Motor neuron (in vitro differentiated cells): ENCODE results near the gene MARK2. TPM values are rescaled to one million over a fixed set of nuclear protein-coding genes. Genes with fewer than 3 reads are reported as not detected.
A peak's percentile ranks its signal among the peaks of the same experiment; 100 is the strongest.

Source experiments
- ATAC-seq, 8 experiments: fragments of 200-7000 bp; cut with Tn5 transposase; replicated peaks in 6 of 8; 2 replicates each; pipeline ENCODE4 v1.8.0; 2021; ENCODE audit warnings: mild to moderate bottlenecking in 8 of 8, moderate library complexity in 8 of 8
- H3K27ac ChIP-seq, 2 donors: fragments of 250-450 bp; sonication (Bioruptor Pico); 2 replicates each; pipeline ENCODE4 v1.9.0; 2021; ENCODE audit warnings: antibody characterized with exemption in 2 of 2, mild to moderate bottlenecking in 2 of 2, moderate library complexity in 1 of 2
- H3K4me1 ChIP-seq, 2 donors: fragments of 250-450 bp; sonication (Bioruptor Pico); replicated peaks in 1 of 2; 2 replicates each; pipeline ENCODE4 v1.6.1; 2021; ENCODE audit warnings: antibody characterized with exemption in 2 of 2, mild to moderate bottlenecking in 2 of 2, moderate library complexity in 1 of 2
- H3K4me3 ChIP-seq, 5 donors: fragments of 250-450 bp; sonication (Bioruptor Pico); 2 replicates each; pipeline ENCODE4 v1.9.0; 2021; ENCODE audit warnings: antibody characterized with exemption in 5 of 5, mild to moderate bottlenecking in 5 of 5, moderate library complexity in 4 of 5
- WGBS, 10 experiments: fragments of 450-650 bp; shearing (Covaris generic); methylation state at CpG; one replicate each; pipeline ENCODE4 v1.0.0; 2022; 5-methylcytosine and 5-hydroxymethylcytosine counted together
- in situ Hi-C, 9 experiments: fragments of 400-800 bp; cut with MboI; loops; one replicate each; pipeline ENCODE4 v1.15.0; 2021; ENCODE audit warnings: low sequenced_read_pairs in 9 of 9, low pct_unique_long_range_greater_than_20kb in 2 of 9; ENCODE audit not compliant: unreplicated experiment in 9 of 9
- total RNA-seq, 8 experiments: library from RNA; unstranded; fragments of 300-600 nt; gene quantifications; 2 replicates each; pipeline versions ENCODE4 v1.2.3 to v1.2.4, GENCODE V29; 2022

MARK2 gene
- total RNA-seq, 8 experiments from 2014 or later, result 9.2 to 36.8 (median 13.6) TPM

DNA sequence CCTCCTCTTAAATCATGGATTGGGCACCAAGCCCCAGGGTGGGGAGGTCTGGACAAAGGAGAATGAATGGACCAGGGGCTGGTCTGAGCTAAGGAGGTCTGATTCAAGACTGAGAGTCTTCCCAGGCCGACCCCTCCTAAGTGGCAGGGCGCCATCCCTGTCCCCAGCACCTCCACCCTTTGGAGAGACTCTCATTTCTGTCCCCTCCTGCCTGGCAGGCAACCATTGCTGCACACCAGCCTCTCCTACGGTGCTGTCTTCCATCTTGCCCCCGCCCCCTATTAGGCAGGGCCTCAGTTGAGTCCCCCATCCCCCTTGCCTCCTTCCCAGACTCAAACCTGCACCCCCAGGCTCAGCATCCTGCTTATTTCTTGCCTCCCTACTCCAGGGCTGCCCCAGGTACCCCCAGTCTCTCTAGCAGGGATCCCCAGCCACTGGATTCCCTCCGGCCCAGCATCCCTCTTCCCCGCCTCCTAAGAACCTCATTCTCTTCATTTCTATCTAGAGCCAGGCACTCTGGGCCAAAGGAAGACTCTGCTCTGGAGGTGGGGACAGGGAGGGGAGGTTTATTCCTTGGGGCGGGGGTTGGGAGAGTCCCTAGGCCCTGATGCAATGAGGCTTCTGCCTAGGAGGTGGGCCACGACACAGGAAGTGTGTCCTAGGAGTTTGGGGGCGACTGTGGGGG is 79.7 kb downstream of the MARK2 start:
- WGBS, 10 experiments, result no CpG with 5 or more reads among the region's 9 CpGs
- H3K4me3 ChIP-seq, result peak overlapping the region in 3 of 5 donors; percentile 83 to 90 (median 85)
- in situ Hi-C loops, result no loop called here
- peak overlapping the region; percentile 96 to 97 for H3K27ac ChIP-seq
- peak; percentile 2 to 60 (median 48) for ATAC-seq
- H3K4me1 ChIP-seq, result peaks cover 42 to 45% of the 10 kb centered on the region in 2 donors

DNA sequence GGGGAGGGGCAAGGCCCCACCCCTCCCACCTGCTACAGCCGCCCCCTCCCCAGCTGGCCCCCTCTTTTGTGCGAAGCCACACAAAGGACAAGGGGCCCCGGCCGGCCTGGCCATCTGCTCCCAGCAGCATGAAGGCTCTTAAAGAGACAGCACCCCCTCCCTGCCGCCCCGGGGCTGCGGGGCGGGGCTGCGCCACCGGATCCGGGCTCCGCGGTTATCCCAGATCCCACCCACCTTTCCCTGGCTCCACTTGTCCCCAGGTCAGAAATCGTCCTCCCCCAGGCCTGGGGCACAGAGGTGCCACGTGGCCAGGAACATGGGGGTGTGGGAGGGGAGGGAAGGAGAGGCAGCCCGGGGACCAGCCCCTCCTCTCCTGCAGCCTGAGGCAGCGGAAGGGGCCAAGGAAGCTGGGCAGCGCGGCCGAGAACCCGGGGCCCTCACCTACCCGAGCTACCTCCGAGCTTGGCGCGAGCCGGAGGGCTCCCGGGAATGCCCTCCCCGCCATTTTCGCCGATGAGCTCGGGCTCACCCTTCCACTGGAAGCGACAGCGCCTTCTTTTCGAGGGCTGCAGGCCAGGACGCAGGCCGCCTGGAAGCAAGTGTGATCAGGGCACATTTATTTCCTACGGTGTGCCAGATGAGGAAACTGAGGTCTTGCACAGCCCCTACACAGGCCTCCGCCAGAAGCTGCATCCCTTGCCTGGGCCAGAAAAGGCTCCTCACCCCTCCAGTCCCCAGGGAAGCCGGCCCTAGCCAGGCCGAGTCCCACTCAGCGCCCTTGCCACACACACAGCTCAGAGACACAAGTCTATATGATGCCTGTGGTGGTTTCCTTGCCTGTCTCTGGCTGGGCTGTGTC is 80.6 kb downstream of the MARK2 start:
- H3K4me3 ChIP-seq, result peak overlapping the region in 4 of 5 donors; percentile 4 to 90 (median 84)
- peaks cover 42 to 45% of the 10 kb centered on the region in 2 donors for H3K4me1 ChIP-seq
- in situ Hi-C loops, result no loop called here
- WGBS, 10 experiments, result 38 to 60% methylated on average over 1 to 5 of the region's 41 CpGs; no CpG with 5 or more reads in 8 of the 10 experiments
- H3K27ac ChIP-seq, result peak overlapping the region; percentile 96 to 97
- peak; percentile 10 to 62 (median 52) for ATAC-seq

DNA sequence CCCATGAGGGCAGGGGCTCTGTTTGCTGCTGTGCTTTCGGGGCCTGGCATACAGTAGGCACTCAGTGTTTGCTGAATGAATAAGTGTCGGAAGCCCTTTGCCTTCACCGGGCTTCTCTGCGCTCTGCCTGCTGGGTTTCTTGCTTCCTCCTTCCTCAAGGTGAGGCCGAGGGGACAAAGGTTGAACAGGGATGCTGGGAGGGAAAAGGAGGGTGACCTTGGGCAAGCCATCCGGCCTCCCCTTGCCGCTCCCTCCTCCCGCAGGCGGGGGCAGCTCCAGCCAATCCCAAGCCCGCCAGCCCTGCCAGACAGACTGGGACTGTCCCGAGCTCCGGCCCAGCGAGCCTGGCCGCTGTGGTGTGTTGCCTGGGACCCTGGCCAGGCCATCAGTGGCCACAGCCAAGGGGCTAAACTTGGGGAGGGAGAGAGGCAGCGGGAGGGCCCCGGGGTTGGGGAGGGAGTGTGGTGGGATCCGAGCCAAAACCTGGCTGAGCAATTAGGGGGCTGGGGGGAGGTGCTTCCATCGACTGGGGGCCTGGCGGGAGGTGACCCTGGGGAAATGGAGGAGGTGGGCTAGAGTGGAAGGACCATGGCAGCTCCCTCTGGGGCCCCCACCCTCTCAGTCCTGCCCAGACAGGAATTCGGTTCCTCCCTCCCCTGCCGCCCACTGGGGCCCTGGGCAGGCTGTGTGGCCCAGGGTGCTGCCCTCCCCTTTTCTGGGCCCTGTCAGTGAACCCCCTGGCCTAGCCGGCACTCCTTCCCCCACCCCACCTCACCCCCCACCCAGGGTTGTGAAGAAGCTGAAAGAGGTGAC is 81.4 kb downstream of the MARK2 start:
- ATAC-seq, result peak in 2 of 8 experiments; percentile 2
- peak overlapping the region in 2 of 5 donors; percentile 7 to 85 for H3K4me3 ChIP-seq
- H3K4me1 ChIP-seq, result peaks cover 35 to 39% of the 10 kb centered on the region in 2 donors
- peak overlapping the region; percentile 96 to 97 for H3K27ac ChIP-seq
- in situ Hi-C loops, result no loop called here
- 0 to 47% (median 37%) methylated on average over 1 to 7 of the region's 22 CpGs; no CpG with 5 or more reads in 5 of the 10 experiments for WGBS, 10 experiments

DNA sequence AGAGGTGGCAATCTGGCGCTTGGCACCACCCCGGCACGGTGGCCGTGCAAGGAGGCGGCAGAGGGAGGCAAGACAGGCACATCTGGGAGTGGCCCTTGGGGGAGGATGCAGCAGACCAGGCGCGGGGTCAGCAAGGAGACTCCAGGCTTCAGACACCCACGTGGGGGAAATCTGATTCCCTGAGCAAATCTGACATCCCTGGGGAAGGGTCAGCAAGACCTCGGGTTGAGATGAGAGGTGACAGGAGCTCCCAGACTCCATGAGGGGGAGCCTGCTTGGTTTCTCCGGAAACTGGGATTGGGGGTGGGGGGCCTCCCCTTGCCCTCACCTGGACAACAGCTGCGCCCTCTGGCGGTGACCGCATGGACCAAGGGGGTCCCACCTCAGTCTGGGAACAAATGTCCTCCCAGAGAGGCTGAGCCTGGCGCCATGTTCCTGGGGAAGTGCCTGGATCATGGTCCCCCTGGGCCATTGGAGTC is 82.1 kb downstream of the MARK2 start:
- H3K27ac ChIP-seq, result peak overlapping the region; percentile 96 to 97
- in situ Hi-C loops, result no loop called here
- H3K4me1 ChIP-seq, result peaks cover 35 to 39% of the 10 kb centered on the region in 2 donors
- ATAC-seq, result no peak
- 80 to 100% methylated on average over 1 to 3 of the region's 14 CpGs; no CpG with 5 or more reads in 8 of the 10 experiments for WGBS, 10 experiments
- no peak overlapping the region for H3K4me3 ChIP-seq

DNA sequence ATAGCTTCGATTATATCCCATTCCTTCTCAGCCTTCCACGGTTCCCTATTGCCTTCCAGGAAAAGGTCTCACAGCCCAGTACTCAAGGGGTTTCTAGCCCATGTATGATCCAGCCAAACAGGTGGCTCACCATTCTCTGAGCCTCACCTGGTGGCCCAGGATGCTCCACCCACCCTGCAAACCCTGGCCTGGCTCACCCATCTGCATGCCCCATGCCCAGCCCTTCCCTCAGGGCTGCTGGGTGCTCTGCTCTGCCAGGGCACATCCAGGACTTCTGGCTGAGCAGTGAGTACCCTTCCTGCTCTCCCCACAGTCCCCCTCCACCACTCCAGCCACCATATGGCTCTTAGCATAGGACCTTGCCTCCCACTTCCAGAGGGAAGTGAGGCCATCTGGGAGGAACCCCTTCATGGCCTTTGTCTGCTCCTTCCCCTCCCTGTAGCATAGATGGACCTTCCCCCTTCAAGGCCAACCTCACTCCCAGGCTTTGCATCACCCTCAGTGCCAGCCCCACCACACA is 83.8 kb downstream of the MARK2 start:
- 79 to 100% (median 100%) methylated on average over 1 to 2 of the region's 2 CpGs; no CpG with 5 or more reads in 5 of the 10 experiments for WGBS, 10 experiments
- no peak for ATAC-seq
- no peak overlapping the region for H3K4me3 ChIP-seq
- in situ Hi-C loops, result no loop called here
- H3K27ac ChIP-seq, result no peak overlapping the region
- peaks cover 31 to 33% of the 10 kb centered on the region in 2 donors for H3K4me1 ChIP-seq

DNA sequence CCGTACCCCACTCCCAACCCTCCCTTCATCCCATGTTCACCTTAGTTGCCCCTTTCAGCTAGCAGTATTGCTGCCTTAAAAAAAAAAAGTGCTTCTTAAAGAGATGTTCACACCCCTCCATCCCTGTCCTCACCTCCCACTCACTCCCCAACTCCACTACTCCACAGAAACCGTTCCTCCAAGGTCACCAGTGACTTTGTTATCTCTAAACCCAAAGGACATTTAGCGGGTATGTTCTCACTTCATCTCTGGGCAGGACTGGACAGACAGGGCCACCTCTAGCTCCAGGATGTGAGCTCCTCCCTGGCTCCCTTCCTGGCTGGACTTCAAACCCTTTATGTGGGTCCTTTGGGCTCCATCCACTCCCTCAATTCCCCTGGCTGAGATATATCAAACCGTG is 84.4 kb downstream of the MARK2 start:
- 40 to 94% (median 59%) methylated on average over 1 to 3 of the region's 4 CpGs; no CpG with 5 or more reads in 6 of the 10 experiments for WGBS, 10 experiments
- in situ Hi-C loops, result no loop called here
- Histone ChIP-seq H3K27ac (no peak overlapping the region), H3K4me1 (peaks cover 26 to 27% of the 10 kb centered on the region in 2 donors), H3K4me3 (no peak overlapping the region)
- ATAC-seq, result no peak

DNA sequence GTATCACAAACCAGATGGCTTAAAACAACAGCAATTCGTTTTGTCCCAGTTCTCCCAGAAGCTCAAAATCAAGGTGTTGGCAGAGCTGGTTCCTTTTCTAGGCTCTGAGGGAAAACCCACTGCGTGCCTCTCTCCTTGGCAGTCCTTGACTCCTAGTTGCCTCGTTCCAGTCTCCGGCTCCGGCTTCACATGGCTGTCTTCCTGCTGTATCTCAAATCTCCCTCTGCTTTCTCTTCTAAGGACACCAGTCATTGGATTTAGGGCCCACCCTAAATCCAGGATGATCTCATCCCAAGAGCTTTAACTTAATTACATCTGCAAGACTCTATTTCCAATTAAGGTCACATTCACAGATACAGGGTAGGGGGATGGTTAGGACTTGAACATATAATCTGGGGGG is 90.7 kb downstream of the MARK2 start:
- no peak overlapping the region for H3K4me3 ChIP-seq
- WGBS, 10 experiments, result 77 to 90% (median 84%) methylated on average over 1 to 5 of the region's 5 CpGs; no CpG with 5 or more reads in 6 of the 10 experiments
- H3K27ac ChIP-seq, result no peak overlapping the region
- ATAC-seq, result no peak
- H3K4me1 ChIP-seq, result no peaks in the 10 kb centered on the region
- in situ Hi-C loops, result loop anchor here in 2 of 9 experiments (25.0 kb wide), 1 partner anchor 92 kb away; the partner anchor contains the start of gene MARK2 (in 2 of the 2)

DNA sequence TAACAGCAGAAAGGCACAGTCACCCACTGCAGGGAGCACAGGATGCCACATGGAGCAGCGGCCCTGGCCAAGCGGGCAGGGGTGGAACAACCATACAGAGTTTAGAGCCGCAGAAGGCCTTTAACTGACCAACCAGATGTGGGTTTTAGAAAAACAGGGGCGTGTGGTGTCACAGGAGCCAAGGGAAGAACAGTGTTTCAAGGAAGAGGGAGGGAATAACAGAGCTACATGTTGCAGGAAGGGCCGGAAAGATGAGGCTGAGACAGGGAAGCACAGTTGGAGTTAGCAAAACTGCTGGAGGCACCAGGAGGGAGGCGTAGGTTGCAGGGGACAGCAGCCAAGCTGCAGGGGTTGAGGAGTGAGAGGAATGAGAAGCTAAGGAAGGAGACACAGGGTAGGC is 92.1 kb downstream of the MARK2 start:
- no peak overlapping the region for H3K27ac ChIP-seq
- in situ Hi-C loops, result loop anchor here in 2 of 9 experiments (25.0 kb wide), 1 partner anchor 94 kb away; the partner anchor contains the start of gene MARK2 (in 2 of the 2)
- 10 to 68% (median 60%) methylated on average over 1 to 5 of the region's 6 CpGs; no CpG with 5 or more reads in 5 of the 10 experiments for WGBS, 10 experiments
- H3K4me1 ChIP-seq, result no peaks in the 10 kb centered on the region
- peak in 3 of 8 experiments; percentile 31 to 85 (median 37) for ATAC-seq
- no peak overlapping the region for H3K4me3 ChIP-seq

DNA sequence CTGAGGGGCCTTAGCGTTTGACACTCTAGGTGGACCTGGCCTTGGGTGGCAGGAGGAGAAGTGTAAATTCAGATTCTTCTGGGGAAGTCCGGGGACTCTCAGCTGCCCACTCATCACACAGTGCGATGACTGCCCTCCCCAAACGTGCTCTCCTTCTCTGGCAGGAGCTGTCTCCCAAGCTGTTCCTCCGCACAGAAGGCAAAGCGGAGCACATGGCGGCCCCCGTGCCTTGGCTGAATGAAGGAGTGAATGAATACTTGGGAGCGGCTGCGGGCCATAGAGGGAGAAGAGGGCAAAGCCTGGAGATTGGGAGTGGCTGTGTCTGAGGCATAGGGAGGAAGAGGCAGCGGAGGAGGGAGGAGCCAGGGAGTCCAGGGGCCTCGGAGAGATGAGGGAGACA is 93.0 kb downstream of the MARK2 start:
- H3K4me3 ChIP-seq, result no peak overlapping the region
- no peaks in the 10 kb centered on the region for H3K4me1 ChIP-seq
- no peak overlapping the region for H3K27ac ChIP-seq
- ATAC-seq, result peak in 5 of 8 experiments; percentile 22 to 64 (median 30)
- 38 to 100% (median 78%) methylated on average over 2 to 5 of the region's 12 CpGs; no CpG with 5 or more reads in 4 of the 10 experiments for WGBS, 10 experiments
- in situ Hi-C loops, result loop anchor here in 2 of 9 experiments (25.0 kb wide), 1 partner anchor 95 kb away; the partner anchor contains the start of gene MARK2 (in 2 of the 2)

DNA sequence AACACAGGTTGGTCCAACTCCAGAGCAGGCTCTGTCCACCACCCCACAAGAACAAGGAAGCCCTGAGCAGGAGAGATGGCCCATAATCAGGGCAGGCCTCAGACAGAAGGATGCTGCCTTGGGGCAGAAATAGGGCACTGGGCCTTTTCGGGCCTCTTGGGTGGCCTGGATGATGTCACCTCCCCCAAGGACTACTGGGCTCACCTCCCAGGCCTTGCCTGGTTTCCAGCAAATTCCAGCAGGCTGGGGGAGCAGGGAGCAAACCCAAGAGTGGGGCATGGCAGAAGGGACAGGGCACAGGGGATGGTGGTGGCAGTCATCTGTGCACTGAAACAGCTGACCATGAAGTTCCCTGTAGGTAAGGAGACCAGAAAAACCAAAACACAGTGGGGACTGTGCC is 94.5 kb downstream of the MARK2 start:
- in situ Hi-C loops, result loop anchor here in 2 of 9 experiments (25.0 kb wide), 1 partner anchor 96 kb away; the partner anchor contains the start of gene MARK2 (in 2 of the 2)
- ATAC-seq, result no peak
- Histone ChIP-seq H3K4me3 (no peak overlapping the region), H3K27ac (no peak overlapping the region), H3K4me1 (peaks cover 4 to 6% of the 10 kb centered on the region in 2 donors)
- WGBS, 10 experiments, result 60 to 83% methylated on average over 1 of the region's 1 CpG; no CpG with 5 or more reads in 8 of the 10 experiments

DNA sequence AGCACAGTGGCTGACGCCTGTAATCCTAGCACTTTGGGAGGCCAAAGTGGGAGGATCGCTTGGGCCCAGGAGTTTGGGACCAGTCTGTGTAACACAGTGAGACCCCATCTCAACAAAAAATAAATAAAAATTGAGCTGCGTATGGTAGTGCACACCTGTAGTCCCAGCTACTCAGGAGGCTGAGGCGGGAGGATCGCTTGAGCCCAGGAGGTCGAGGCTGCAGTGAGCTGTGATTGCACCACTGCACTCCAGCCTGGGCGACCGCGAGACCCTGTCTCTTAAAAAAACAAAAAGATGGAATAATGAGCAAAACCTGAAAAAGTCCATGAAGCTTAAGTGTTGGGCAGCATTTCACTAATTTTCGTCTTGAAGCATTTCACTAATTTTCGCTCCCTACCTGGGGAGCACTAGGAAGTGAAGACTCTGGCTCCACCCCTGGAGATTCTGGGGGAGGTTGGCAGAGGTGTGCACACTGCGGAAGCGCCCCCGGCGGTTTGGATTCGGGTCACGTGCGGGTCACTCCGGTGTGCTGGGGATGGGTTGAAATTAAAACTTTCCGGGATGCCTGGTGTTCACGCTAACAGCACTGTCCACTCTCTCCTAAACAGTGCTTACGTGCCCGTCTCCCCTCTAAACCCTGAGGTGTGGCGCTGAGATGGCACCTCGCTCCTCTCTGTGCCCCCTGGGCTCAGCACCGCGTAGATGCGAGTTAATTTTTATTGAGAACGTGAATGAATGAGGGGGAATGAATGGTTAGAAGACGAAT is 99.0 kb downstream of the MARK2 start:
- H3K4me1 ChIP-seq, result peaks cover 10 to 13% of the 10 kb centered on the region in 2 donors
- H3K27ac ChIP-seq, result no peak overlapping the region
- peak overlapping the region; percentile 74 to 98 (median 94) for H3K4me3 ChIP-seq
- in situ Hi-C loops, result loop anchor here in 2 of 9 experiments (25.0 kb wide), 1 partner anchor 101 kb away; the partner anchor contains the start of gene MARK2 (in 2 of the 2)
- peak in 4 of 8 experiments; percentile 6 to 42 (median 8) for ATAC-seq
- 17 to 100% (median 48%) methylated on average over 1 to 16 of the region's 30 CpGs for WGBS, 10 experiments
